Hippocampal formation (tissue), 2 donors: Measurements from ENCODE around the gene KAZALD1.
A peak's percentile ranks its signal among the peaks of the same experiment; 100 is the strongest.

ENCODE experiments used
- DNase-seq, 2 donors: peaks; one replicate each; lab custom pipeline; 2025; lab: John Stamatoyannopoulos, UW

KAZALD1 gene

GRCh38 chr10:101066896-101067355, 5.1 kb downstream of the KAZALD1 start:
- no peak for DNase-seq

GRCh38 chr10:101067356-101068083, 5.7 kb downstream of the KAZALD1 start:
- peak; percentile 32 to 67 for DNase-seq

GRCh38 chr10:101069441-101069840, 7.7 kb downstream of the KAZALD1 start:
- DNase-seq, result no peak

GRCh38 chr10:101070098-101070497, 8.3 kb downstream of the KAZALD1 start:
- no peak for DNase-seq

- DNase-seq, result no peak
These were observed 9.6 kb downstream of the KAZALD1 start for GRCh38 chr10:101071267-101071884.

- DNase-seq, result no peak
These were observed 10.2 kb downstream of the KAZALD1 start for GRCh38 chr10:101071885-101072433.

- no peak for DNase-seq
These were observed 11.1 kb downstream of the KAZALD1 start for GRCh38 chr10:101072923-101073322.

- DNase-seq, result no peak
These were observed 11.8 kb downstream of the KAZALD1 start for GRCh38 chr10:101073631-101074030.

GRCh38 chr10:101075775-101076174, 14.0 kb downstream of the KAZALD1 start:
- DNase-seq, result no peak

- DNase-seq, result no peak
These were observed 14.8 kb downstream of the KAZALD1 start for GRCh38 chr10:101076630-101077029.

GRCh38 chr10:101079874-101080273, 18.1 kb downstream of the KAZALD1 start:
- DNase-seq, result no peak

- no peak for DNase-seq
These were observed 19.4 kb downstream of the KAZALD1 start for GRCh38 chr10:101080933-101081931.

- DNase-seq, result no peak
These were observed 24.1 kb downstream of the KAZALD1 start for GRCh38 chr10:101085846-101086245.

GRCh38 chr10:101087376-101087775, 25.6 kb downstream of the KAZALD1 start:
- DNase-seq, result no peak

- no peak for DNase-seq
These were observed 26.2 kb downstream of the KAZALD1 start for GRCh38 chr10:101087965-101088364.

GRCh38 chr10:101089520-101090299, 27.9 kb downstream of the KAZALD1 start:
- no peak for DNase-seq

GRCh38 chr10:101090597-101090996, 28.8 kb downstream of the KAZALD1 start:
- DNase-seq, result no peak

- no peak for DNase-seq
These were observed 29.9 kb downstream of the KAZALD1 start for GRCh38 chr10:101091546-101092290.

GRCh38 chr10:101092881-101093354, 31.1 kb downstream of the KAZALD1 start:
- DNase-seq, result no peak
